KMS-11 (cell line): ENCODE results near the gene ARID1B.

Source experiments
- H2AFZ ChIP-seq: fragments of 200-600 bp; sonication (generic); 2 replicates; pipeline ENCODE4 v1.6.1; 2016; ENCODE audit warnings: antibody characterized with exemption, mixed run types, low read depth
- H3K27ac ChIP-seq: fragments of 200-600 bp; sonication (generic); 2 replicates; pipeline ENCODE4 v1.6.1; 2016; ENCODE audit warnings: mild to moderate bottlenecking, mixed run types
- H3K27me3 ChIP-seq: fragments of 200-600 bp; sonication (generic); 2 replicates; pipeline ENCODE4 v1.6.1; 2017; ENCODE audit warnings: mild to moderate bottlenecking, low read depth, mixed run types, moderate library complexity; ENCODE audit not compliant: insufficient read depth
- H3K36me3 ChIP-seq: fragments of 200-600 bp; sonication (generic); 2 replicates; pipeline ENCODE4 v1.6.1; 2017; ENCODE audit warnings: mild to moderate bottlenecking, mixed run types; ENCODE audit not compliant: insufficient read depth
- H3K4me1 ChIP-seq: fragments of 200-600 bp; sonication (generic); 2 replicates; pipeline ENCODE4 v1.6.1; 2016; ENCODE audit warnings: mild to moderate bottlenecking, low read depth, mixed run types; ENCODE audit not compliant: poor library complexity, severe bottlenecking
- H3K4me2 ChIP-seq: fragments of 200-600 bp; sonication (generic); 2 replicates; pipeline ENCODE4 v1.7.0; 2016; ENCODE audit warnings: mild to moderate bottlenecking, mixed run types
- H3K4me3 ChIP-seq: fragments of 200-600 bp; sonication (generic); IDR thresholded peaks from 2 replicates; pipeline ENCODE4 v1.6.1; 2017; ENCODE audit warnings: low read depth, low read length, mixed read lengths; ENCODE audit not compliant: insufficient read depth
- H3K79me2 ChIP-seq: fragments of 200-600 bp; sonication (generic); 2 replicates; pipeline ENCODE4 v1.6.1; 2016; ENCODE audit warnings: low read depth, mixed run types; ENCODE audit not compliant: insufficient read depth
- H3K9ac ChIP-seq: fragments of 200-600 bp; sonication (generic); 2 replicates; pipeline ENCODE4 v1.6.1; 2016; ENCODE audit warnings: mild to moderate bottlenecking, mixed run types
- H4K20me1 ChIP-seq: fragments of 200-600 bp; sonication (generic); 2 replicates; pipeline ENCODE4 v1.6.1; 2016; ENCODE audit warnings: mild to moderate bottlenecking, mixed run types; ENCODE audit not compliant: insufficient read depth
- TF ChIP-seq, protein P1 (sequence below): fragments of 200-600 bp; sonication (generic); conservative IDR thresholded peaks from 2 replicates; pipeline ENCODE4 v1.6.1; 2017; ENCODE audit warnings: low read depth, mild to moderate bottlenecking, antibody characterized with exemption, low read length, moderate library complexity, mixed read lengths

ARID1B gene

GRCh38 chr6:157095084-157095483 lies 317.9 kb downstream of the ARID1B start:
- no peak overlapping the region for H3K4me3 ChIP-seq
- H3K79me2 ChIP-seq, result no peaks in the 10 kb centered on the region; the same call in 1 of the 2 replicates
- no peak overlapping the region for H3K9ac ChIP-seq
- no peak overlapping the region for H2AFZ ChIP-seq
- H3K4me1 ChIP-seq, result no peaks in the 10 kb centered on the region
- no peak overlapping the region for H3K27ac ChIP-seq
- no peaks in the 10 kb centered on the region for H3K27me3 ChIP-seq
- TF ChIP-seq, protein P1, sequence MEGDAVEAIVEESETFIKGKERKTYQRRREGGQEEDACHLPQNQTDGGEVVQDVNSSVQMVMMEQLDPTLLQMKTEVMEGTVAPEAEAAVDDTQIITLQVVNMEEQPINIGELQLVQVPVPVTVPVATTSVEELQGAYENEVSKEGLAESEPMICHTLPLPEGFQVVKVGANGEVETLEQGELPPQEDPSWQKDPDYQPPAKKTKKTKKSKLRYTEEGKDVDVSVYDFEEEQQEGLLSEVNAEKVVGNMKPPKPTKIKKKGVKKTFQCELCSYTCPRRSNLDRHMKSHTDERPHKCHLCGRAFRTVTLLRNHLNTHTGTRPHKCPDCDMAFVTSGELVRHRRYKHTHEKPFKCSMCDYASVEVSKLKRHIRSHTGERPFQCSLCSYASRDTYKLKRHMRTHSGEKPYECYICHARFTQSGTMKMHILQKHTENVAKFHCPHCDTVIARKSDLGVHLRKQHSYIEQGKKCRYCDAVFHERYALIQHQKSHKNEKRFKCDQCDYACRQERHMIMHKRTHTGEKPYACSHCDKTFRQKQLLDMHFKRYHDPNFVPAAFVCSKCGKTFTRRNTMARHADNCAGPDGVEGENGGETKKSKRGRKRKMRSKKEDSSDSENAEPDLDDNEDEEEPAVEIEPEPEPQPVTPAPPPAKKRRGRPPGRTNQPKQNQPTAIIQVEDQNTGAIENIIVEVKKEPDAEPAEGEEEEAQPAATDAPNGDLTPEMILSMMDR, result no peak
- H3K36me3 ChIP-seq, result no peaks in the 10 kb centered on the region
- H3K4me2 ChIP-seq, result no peak overlapping the region
- H4K20me1 ChIP-seq, result no peaks in the 10 kb centered on the region

- H3K9ac ChIP-seq, result no peak overlapping the region
- H3K4me2 ChIP-seq, result no peak overlapping the region
- no peak overlapping the region for H3K27ac ChIP-seq
- H3K36me3 ChIP-seq, result no peaks in the 10 kb centered on the region
- H3K27me3 ChIP-seq, result no peaks in the 10 kb centered on the region
- TF ChIP-seq, protein P1, result no peak
- H2AFZ ChIP-seq, result no peak overlapping the region
- no peaks in the 10 kb centered on the region for H3K4me1 ChIP-seq
- no peaks in the 10 kb centered on the region; the same call in 1 of the 2 replicates for H3K79me2 ChIP-seq
- H3K4me3 ChIP-seq, result no peak overlapping the region
- no peaks in the 10 kb centered on the region for H4K20me1 ChIP-seq
Observed at GRCh38 chr6:157095569-157095968, 318.4 kb downstream of the ARID1B start.

DNA sequence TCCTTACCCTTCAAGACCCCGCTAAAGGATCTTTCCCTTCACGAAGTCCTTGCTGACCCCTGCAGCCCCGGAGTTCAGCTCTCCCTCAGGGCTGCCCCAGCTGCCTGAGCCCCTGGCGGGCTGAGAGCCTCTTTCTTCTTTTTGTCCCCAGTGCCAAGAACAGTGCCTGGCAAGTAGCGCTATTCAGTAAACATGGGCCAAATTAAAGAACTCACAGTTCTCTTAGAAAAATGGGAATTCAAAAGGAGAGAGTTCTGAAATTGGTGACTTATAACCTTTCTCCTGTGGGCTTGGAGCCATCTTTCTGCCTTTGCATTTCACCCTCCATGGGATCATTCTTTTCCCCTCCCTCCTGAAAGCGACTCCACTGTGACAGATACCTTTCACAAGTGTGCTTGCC lies 318.9 kb downstream of the ARID1B start:
- no peak overlapping the region for H3K9ac ChIP-seq
- H3K4me2 ChIP-seq, result no peak overlapping the region
- no peaks in the 10 kb centered on the region for H4K20me1 ChIP-seq
- no peaks in the 10 kb centered on the region for H3K27me3 ChIP-seq
- no peaks in the 10 kb centered on the region for H3K4me1 ChIP-seq
- no peak overlapping the region for H2AFZ ChIP-seq
- H3K79me2 ChIP-seq, result no peaks in the 10 kb centered on the region; the same call in 1 of the 2 replicates
- H3K27ac ChIP-seq, result no peak overlapping the region
- TF ChIP-seq, protein P1, result no peak
- no peak overlapping the region for H3K4me3 ChIP-seq
- no peaks in the 10 kb centered on the region for H3K36me3 ChIP-seq

GRCh38 chr6:157096522-157096921 lies 319.3 kb downstream of the ARID1B start:
- no peaks in the 10 kb centered on the region; the same call in 1 of the 2 replicates for H3K79me2 ChIP-seq
- no peaks in the 10 kb centered on the region for H3K4me1 ChIP-seq
- H4K20me1 ChIP-seq, result no peaks in the 10 kb centered on the region
- no peak overlapping the region for H3K27ac ChIP-seq
- H3K36me3 ChIP-seq, result no peaks in the 10 kb centered on the region
- no peak overlapping the region for H2AFZ ChIP-seq
- H3K4me3 ChIP-seq, result no peak overlapping the region
- no peak overlapping the region for H3K9ac ChIP-seq
- H3K27me3 ChIP-seq, result no peaks in the 10 kb centered on the region
- no peak overlapping the region for H3K4me2 ChIP-seq
- TF ChIP-seq, protein P1, result no peak
